Astrocyte (in vitro differentiated cells and primary cell): ENCODE results near the gene ST3GAL4. TPM values are rescaled to one million over a fixed set of nuclear protein-coding genes. Genes with fewer than 3 reads are reported as not detected.

Experiments
- DNase-seq: peaks from one replicate; pipeline ENCODE4 v3.0.0-alpha.2; 2010; ENCODE audit warnings: low read depth
- FAIRE-seq: peaks from 2 replicates; lab custom pipeline; 2011; peaks lifted over from hg19 to GRCh38; lab: Jason Lieb, UNC
- H2AFZ ChIP-seq: 2 replicates; pipeline ENCODE4 v1.6.0; 2012; ENCODE audit warnings: low read depth, low read length, inconsistent platforms
- H3K27ac ChIP-seq: 2 replicates; pipeline ENCODE4 v1.5.1; 2011; ENCODE audit warnings: low read depth, low read length, inconsistent platforms
- H3K27me3 ChIP-seq: 2 replicates; pipeline ENCODE4 v1.6.0; 2011; ENCODE audit warnings: low read length, inconsistent platforms; ENCODE audit not compliant: insufficient read depth
- H3K36me3 ChIP-seq: 2 replicates; pipeline ENCODE4 v1.5.1; 2011; ENCODE audit warnings: low read length, inconsistent platforms; ENCODE audit not compliant: insufficient read depth
- H3K4me1 ChIP-seq: 2 replicates; pipeline ENCODE4 v1.5.1; 2011; ENCODE audit warnings: low read length, inconsistent platforms; ENCODE audit not compliant: insufficient read depth
- H3K4me2 ChIP-seq: 2 replicates; pipeline ENCODE4 v1.6.0; 2012; ENCODE audit warnings: low read length, inconsistent platforms
- H3K4me3 ChIP-seq: 2 replicates; pipeline ENCODE4 v1.5.1; 2011; ENCODE audit warnings: low read depth, mild to moderate bottlenecking, low read length, inconsistent platforms; ENCODE audit not compliant: insufficient read depth
- H3K79me2 ChIP-seq: 2 replicates; pipeline ENCODE4 v1.6.0; 2012; ENCODE audit warnings: mild to moderate bottlenecking, low read length, inconsistent platforms; ENCODE audit not compliant: insufficient read depth
- H3K9ac ChIP-seq: 2 replicates; pipeline ENCODE4 v1.6.0; 2012; ENCODE audit warnings: mild to moderate bottlenecking, low read length, inconsistent platforms
- H3K9me3 ChIP-seq: 2 replicates; pipeline ENCODE4 v1.5.1; 2012; ENCODE audit warnings: low read depth, mild to moderate bottlenecking, low read length, inconsistent platforms; ENCODE audit not compliant: insufficient read depth
- H4K20me1 ChIP-seq: 2 replicates; pipeline ENCODE4 v1.6.0; 2012; ENCODE audit warnings: low read length, inconsistent platforms; ENCODE audit not compliant: insufficient read depth
- H3K27ac Mint-ChIP-seq: one replicate; pipeline ENCODE4 v1.8.0; 2021; ENCODE audit warnings: mild to moderate bottlenecking, mixed read lengths; ENCODE audit not compliant: unreplicated experiment
- H3K27me3 Mint-ChIP-seq: one replicate; pipeline ENCODE4 v1.8.0; 2021; ENCODE audit warnings: low read depth, mixed read lengths; ENCODE audit not compliant: unreplicated experiment
- H3K36me3 Mint-ChIP-seq: one replicate; pipeline ENCODE4 v1.8.0; 2021; ENCODE audit warnings: low read depth, mixed read lengths; ENCODE audit not compliant: unreplicated experiment
- H3K4me1 Mint-ChIP-seq: one replicate; pipeline ENCODE4 v1.8.0; 2021; ENCODE audit warnings: low read depth, mixed read lengths; ENCODE audit not compliant: unreplicated experiment
- H3K4me3 Mint-ChIP-seq: one replicate; pipeline ENCODE4 v1.8.0; 2021; ENCODE audit warnings: mild to moderate bottlenecking, moderate library complexity, mixed read lengths; ENCODE audit not compliant: unreplicated experiment
- H3K9me3 Mint-ChIP-seq: one replicate; pipeline ENCODE4 v1.8.0; 2021; ENCODE audit warnings: mild to moderate bottlenecking, mixed read lengths; ENCODE audit not compliant: unreplicated experiment
- CTCF ChIP-seq: IDR thresholded peaks from 2 replicates; pipeline ENCODE4 v1.5.1; 2011; ENCODE audit warnings: low read depth, mild to moderate bottlenecking, inconsistent platforms, low read length, moderate library complexity; ENCODE audit not compliant: insufficient read depth
- EZH2 ChIP-seq: IDR thresholded peaks from 2 replicates; pipeline ENCODE4 v1.6.1; 2012; ENCODE audit warnings: mild to moderate bottlenecking, low read length, inconsistent platforms; ENCODE audit not compliant: insufficient read depth
- total RNA-seq: library from RNA; stranded (reverse); gene quantifications from 2 replicates; pipeline ENCODE4 v1.2.1, GENCODE V29; 2021

ST3GAL4 gene
- total RNA-seq, 1 donor from 2014 or later, result 12.2 TPM

DNA sequence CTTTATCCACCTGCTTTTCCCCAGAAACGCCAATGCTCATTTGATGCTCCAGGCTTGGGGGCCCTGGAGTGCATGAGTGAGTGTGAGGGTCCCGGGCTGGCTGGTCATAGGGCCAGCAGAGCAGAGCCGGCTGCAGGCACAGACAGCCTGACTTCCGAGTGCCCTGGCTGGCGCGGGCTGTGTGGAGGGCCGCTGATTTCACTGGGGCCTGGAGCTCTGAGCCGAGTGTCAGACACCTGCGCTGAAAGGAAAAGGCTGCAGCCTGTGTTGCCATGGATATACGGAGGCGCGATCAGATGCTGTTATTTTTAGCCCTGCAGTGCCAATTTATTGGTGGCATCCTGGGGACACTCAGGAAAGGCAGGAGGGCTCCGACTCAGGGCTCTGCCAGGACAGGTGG lies 87.6 kb downstream of the ST3GAL4 start:
- no peak overlapping the region for H2AFZ ChIP-seq
- Mint-ChIP-seq H3K9me3 (no peaks in the 10 kb centered on the region), H3K27me3 (peaks cover 50% of the 10 kb centered on the region), H3K27ac (no peak overlapping the region), H3K4me3 (no peak overlapping the region), H3K4me1 (no peaks in the 10 kb centered on the region), H3K36me3 (no peaks in the 10 kb centered on the region)
- no peak overlapping the region for H3K4me3 ChIP-seq
- H4K20me1 ChIP-seq, result no peaks in the 10 kb centered on the region
- no peaks in the 10 kb centered on the region for H3K4me1 ChIP-seq
- H3K9me3 ChIP-seq, result no peaks in the 10 kb centered on the region
- no peak for FAIRE-seq
- no peak overlapping the region for H3K9ac ChIP-seq
- H3K27ac ChIP-seq, result no peak overlapping the region
- DNase-seq, result no peak
- no peaks in the 10 kb centered on the region for H3K36me3 ChIP-seq
- H3K27me3 ChIP-seq, result no peaks in the 10 kb centered on the region
- TF ChIP-seq CTCF (no peak), EZH2 (no peak)
- no peaks in the 10 kb centered on the region for H3K79me2 ChIP-seq
- no peak overlapping the region for H3K4me2 ChIP-seq

DNA sequence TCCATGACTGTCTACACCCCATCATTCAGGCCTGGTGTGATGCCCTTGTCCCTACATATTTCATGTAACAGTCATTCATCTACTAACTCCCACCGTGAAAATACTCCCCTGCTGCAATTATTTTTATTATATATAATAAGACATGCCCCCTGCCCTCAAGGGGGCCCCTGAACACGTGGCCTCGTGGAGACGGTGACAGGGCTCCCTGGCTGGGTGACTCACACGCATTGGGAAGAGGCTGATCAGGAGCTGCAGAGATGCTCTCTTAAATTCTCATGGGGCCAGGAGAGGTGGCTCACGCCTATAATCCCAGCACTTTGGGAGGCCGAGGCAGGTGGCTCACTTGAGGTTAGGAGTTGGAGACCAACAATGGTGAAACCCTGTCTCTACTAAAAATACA lies 88.6 kb downstream of the ST3GAL4 start:
- Histone ChIP-seq H3K36me3 (no peaks in the 10 kb centered on the region), H3K9ac (no peak overlapping the region), H2AFZ (no peak overlapping the region), H3K4me2 (no peak overlapping the region), H3K27me3 (no peaks in the 10 kb centered on the region), H3K9me3 (no peaks in the 10 kb centered on the region), H4K20me1 (no peaks in the 10 kb centered on the region), H3K79me2 (no peaks in the 10 kb centered on the region), H3K4me3 (no peak overlapping the region), H3K27ac (no peak overlapping the region), H3K4me1 (no peaks in the 10 kb centered on the region)
- H3K4me1 Mint-ChIP-seq, result no peaks in the 10 kb centered on the region
- no peak overlapping the region for H3K27ac Mint-ChIP-seq
- DNase-seq (no peak), FAIRE-seq (no peak)
- TF ChIP-seq EZH2, result no peak
- TF ChIP-seq CTCF, result no peak
- H3K9me3 Mint-ChIP-seq, result no peaks in the 10 kb centered on the region
- H3K27me3 Mint-ChIP-seq, result peaks cover 52% of the 10 kb centered on the region
- no peak overlapping the region for H3K4me3 Mint-ChIP-seq
- no peaks in the 10 kb centered on the region for H3K36me3 Mint-ChIP-seq

DNA sequence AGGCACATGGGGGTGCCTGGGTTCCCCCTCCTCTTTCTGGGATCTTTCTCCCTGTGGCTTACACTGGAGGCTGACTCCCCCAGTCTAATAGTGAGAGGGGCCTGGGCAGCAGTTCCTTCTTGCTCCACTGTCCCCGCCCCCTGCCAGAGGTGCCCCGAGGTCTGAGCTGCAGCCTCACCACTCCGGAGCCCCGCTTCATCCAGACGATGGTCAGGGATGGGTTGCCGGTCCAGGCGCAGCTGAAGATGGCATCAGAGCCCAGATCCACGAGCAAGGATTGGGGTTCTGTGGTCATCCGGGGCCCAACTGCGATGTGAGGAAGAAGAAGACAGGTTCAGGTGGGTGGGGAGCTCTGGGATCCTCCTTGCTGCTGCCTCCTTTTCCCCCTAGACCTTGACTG lies 91.1 kb downstream of the ST3GAL4 start:
- Histone ChIP-seq H3K27ac (no peak overlapping the region), H4K20me1 (peaks cover 4% of the 10 kb centered on the region), H3K4me1 (no peaks in the 10 kb centered on the region), H3K9ac (no peak overlapping the region), H3K36me3 (no peaks in the 10 kb centered on the region), H3K27me3 (no peaks in the 10 kb centered on the region), H3K9me3 (peaks cover 15% of the 10 kb centered on the region), H2AFZ (no peak overlapping the region), H3K79me2 (no peaks in the 10 kb centered on the region), H3K4me2 (no peak overlapping the region), H3K4me3 (no peak overlapping the region)
- Mint-ChIP-seq H3K9me3 (peaks cover 5% of the 10 kb centered on the region), H3K27me3 (peaks cover 44% of the 10 kb centered on the region), H3K27ac (no peak overlapping the region), H3K36me3 (no peaks in the 10 kb centered on the region), H3K4me3 (no peak overlapping the region), H3K4me1 (no peaks in the 10 kb centered on the region)
- TF ChIP-seq EZH2 (no peak), CTCF (no peak)
- DNase-seq (no peak), FAIRE-seq (no peak)
